ENCODE results near the gene PPP1R3F. TPM values are rescaled to one million over a fixed set of nuclear protein-coding genes. Genes with fewer than 3 reads are reported as not detected.

PPP1R3F gene
- polyA plus RNA-seq, 1 donor from 2014 or later: 21.0 TPM

DNA sequence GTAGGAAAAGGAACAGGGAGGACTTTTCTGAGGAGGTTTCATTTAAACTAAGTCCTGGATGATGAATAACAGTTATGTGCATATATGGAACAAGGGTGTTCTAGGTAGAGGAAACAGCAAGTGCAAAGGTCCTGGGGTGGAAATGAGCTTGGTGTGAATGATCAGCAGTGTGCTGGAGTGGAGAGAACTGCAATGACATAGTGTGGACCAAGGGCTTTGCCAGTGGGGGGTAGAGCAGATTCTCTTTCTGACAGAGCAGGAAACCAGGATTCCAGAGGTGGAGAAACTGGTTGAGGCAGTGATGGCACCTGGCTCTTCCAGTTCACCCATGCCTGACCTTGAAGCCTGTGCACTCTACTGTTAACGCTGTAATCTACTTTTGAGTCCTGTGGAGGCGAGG lies 1.7 kb downstream of the PPP1R3F start:
- Histone ChIP-seq H3K9ac (ENCODE audit: low read length) (no peak overlapping the region), H3K27ac (ENCODE audit: low read length) (no peak overlapping the region), H3K27me3 (ENCODE audit: insufficient read depth, low read depth, low read length) (no peaks in the 10 kb centered on the region), H3K79me2 (replicated peaks; ENCODE audit: insufficient read depth, low read length) (peaks cover 6% of the 10 kb centered on the region), H3K36me3 (ENCODE audit: insufficient read depth, low read length) (no peaks in the 10 kb centered on the region), H3K9me3 (ENCODE audit: low read length) (no peaks in the 10 kb centered on the region), H4K20me1 (ENCODE audit: insufficient read depth) (no peaks in the 10 kb centered on the region), H3F3A (ENCODE audit: insufficient read depth, low read length, poor library complexity, severe bottlenecking) (no peaks in the 10 kb centered on the region), H3K9me2 (ENCODE audit: insufficient read depth, low read length) (no peaks in the 10 kb centered on the region), H3K4me3 (ENCODE audit: low read length) (peak overlapping the region; percentile 69), H3K4me2 (ENCODE audit: low read length) (no peak overlapping the region), H2AFZ (ENCODE audit: low read depth, low read length) (no peak overlapping the region)
- no peak for TF ChIP-seq CTCF (IDR thresholded peaks at IDR 0.05; ENCODE audit: poor library complexity, severe bottlenecking)

DNA sequence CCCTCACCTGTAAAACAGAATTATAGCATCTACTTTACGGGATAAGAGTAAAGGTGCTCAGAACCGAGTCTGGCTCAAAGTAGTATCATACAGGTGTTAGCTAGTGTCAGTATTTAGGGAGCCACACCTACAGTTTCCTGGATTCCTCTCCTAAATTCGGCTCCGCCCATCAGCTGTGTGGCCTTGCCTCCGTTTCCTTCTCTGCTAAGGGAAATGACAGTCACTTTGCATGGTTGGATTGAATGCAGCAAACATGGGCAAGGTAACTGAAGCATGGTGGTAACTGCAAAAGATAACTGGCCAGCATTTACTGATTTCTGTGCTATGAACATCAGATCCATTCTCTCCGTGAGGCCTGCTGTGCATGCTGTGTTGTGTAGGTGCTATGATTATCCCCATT lies 2.8 kb downstream of the PPP1R3F start:
- no peak overlapping the region for H3K4me2 ChIP-seq (ENCODE audit: low read length)
- H3F3A ChIP-seq (ENCODE audit: insufficient read depth, low read length, poor library complexity, severe bottlenecking): no peaks in the 10 kb centered on the region
- H4K20me1 ChIP-seq (ENCODE audit: insufficient read depth): no peaks in the 10 kb centered on the region
- no peaks in the 10 kb centered on the region for H3K27me3 ChIP-seq (ENCODE audit: insufficient read depth, low read depth, low read length)
- no peak overlapping the region for H2AFZ ChIP-seq (ENCODE audit: low read depth, low read length)
- TF ChIP-seq MXI1 (conservative IDR thresholded peaks at IDR 0.05; ENCODE audit: poor library complexity, severe bottlenecking) (no peak), SMC3 (conservative IDR thresholded peaks at IDR 0.05; ENCODE audit: poor library complexity) (no peak), RAD21 (conservative IDR thresholded peaks at IDR 0.05) (no peak), REST (IDR thresholded peaks at IDR 0.05; ENCODE audit: borderline replicate concordance) (no peak)
- H3K4me3 ChIP-seq (ENCODE audit: low read length): peak overlapping the region; percentile 69
- no peak overlapping the region for H3K27ac ChIP-seq (ENCODE audit: low read length)
- peak overlapping the region; percentile 12 for H3K9ac ChIP-seq (ENCODE audit: low read length)
- no peaks in the 10 kb centered on the region for H3K36me3 ChIP-seq (ENCODE audit: insufficient read depth, low read length)
- peaks cover 6% of the 10 kb centered on the region for H3K79me2 ChIP-seq (replicated peaks; ENCODE audit: insufficient read depth, low read length)
- no peaks in the 10 kb centered on the region for H3K9me2 ChIP-seq (ENCODE audit: insufficient read depth, low read length)
- no peaks in the 10 kb centered on the region for H3K9me3 ChIP-seq (ENCODE audit: low read length)

GRCh38 chrX:49273181-49273727 lies 3.7 kb downstream of the PPP1R3F start:
- Histone ChIP-seq H3K4me2 (ENCODE audit: low read length) (no peak overlapping the region), H3K9me3 (ENCODE audit: low read length) (no peaks in the 10 kb centered on the region), H3K9ac (ENCODE audit: low read length) (peak overlapping the region; percentile 12), H3K27me3 (ENCODE audit: insufficient read depth, low read depth, low read length) (no peaks in the 10 kb centered on the region), H2AFZ (ENCODE audit: low read depth, low read length) (no peak overlapping the region), H3K27ac (ENCODE audit: low read length) (no peak overlapping the region), H3K4me3 (ENCODE audit: low read length) (peak overlapping the region; percentile 69), H3F3A (ENCODE audit: insufficient read depth, low read length, poor library complexity, severe bottlenecking) (no peaks in the 10 kb centered on the region), H3K79me2 (replicated peaks; ENCODE audit: insufficient read depth, low read length) (peaks cover 6% of the 10 kb centered on the region), H3K36me3 (ENCODE audit: insufficient read depth, low read length) (no peaks in the 10 kb centered on the region), H4K20me1 (ENCODE audit: insufficient read depth) (no peaks in the 10 kb centered on the region), H3K9me2 (ENCODE audit: insufficient read depth, low read length) (no peaks in the 10 kb centered on the region)
- TF ChIP-seq POLR2AphosphoS5 (IDR thresholded peaks at IDR 0.05) (no peak), TAF1 (IDR thresholded peaks at IDR 0.05; ENCODE audit: low read depth) (no peak), SMC3 (conservative IDR thresholded peaks at IDR 0.05; ENCODE audit: poor library complexity) (no peak), RAD21 (conservative IDR thresholded peaks at IDR 0.05) (no peak), MXI1 (conservative IDR thresholded peaks at IDR 0.05; ENCODE audit: poor library complexity, severe bottlenecking) (no peak), EP300 (conservative IDR thresholded peaks at IDR 0.05; ENCODE audit: poor library complexity, severe bottlenecking) (no peak), EZH2 (IDR thresholded peaks at IDR 0.05; ENCODE audit: borderline replicate concordance, insufficient read depth, low read length, poor library complexity, severe bottlenecking) (no peak), CTCF (IDR thresholded peaks at IDR 0.05; ENCODE audit: poor library complexity, severe bottlenecking) (no peak), REST (IDR thresholded peaks at IDR 0.05; ENCODE audit: borderline replicate concordance) (no peak)

Data from neural cell (in vitro differentiated cells).